Osteoblast (primary cell): ENCODE data around the gene HHATL. TPM values are rescaled to one million over a fixed set of nuclear protein-coding genes. Genes with fewer than 3 reads are reported as not detected.

Source experiments
- DNase-seq: peaks from one replicate; pipeline ENCODE4 v3.0.0; 2011; ENCODE audit warnings: low spot score, mixed read lengths; ENCODE audit not compliant: insufficient read length; ENCODE audit errors: missing footprints
- H2AFZ ChIP-seq: 2 replicates; pipeline ENCODE4 v1.6.0; 2011; ENCODE audit warnings: mild to moderate bottlenecking, low read length
- H3K27ac ChIP-seq: 2 replicates; pipeline ENCODE4 v1.5.1; 2011; ENCODE audit warnings: mild to moderate bottlenecking, low read depth, low read length, moderate library complexity
- H3K27me3 ChIP-seq: 2 replicates; pipeline ENCODE4 v1.6.0; 2012; ENCODE audit warnings: mild to moderate bottlenecking, control low read depth, inconsistent platforms, low read length, moderate library complexity; ENCODE audit not compliant: insufficient read depth
- H3K36me3 ChIP-seq: 2 replicates; pipeline ENCODE4 v1.5.1; 2011; ENCODE audit warnings: mild to moderate bottlenecking, low read length, control low read depth, moderate library complexity; ENCODE audit not compliant: insufficient read depth
- H3K4me1 ChIP-seq: 2 replicates; pipeline ENCODE4 v1.5.1; 2011; ENCODE audit warnings: mild to moderate bottlenecking, low read length, control low read depth, moderate library complexity; ENCODE audit not compliant: insufficient read depth
- H3K4me2 ChIP-seq: 2 replicates; pipeline ENCODE4 v1.6.0; 2011; ENCODE audit warnings: mild to moderate bottlenecking, low read length; ENCODE audit not compliant: insufficient read depth
- H3K4me3 ChIP-seq: fragments of 200-600 bp; sonication (generic); 3 replicates; pipeline ENCODE4 v1.5.1; 2012; ENCODE audit warnings: mild to moderate bottlenecking, low read length, inconsistent platforms; ENCODE audit not compliant: insufficient read depth
- H3K79me2 ChIP-seq: 2 replicates; pipeline ENCODE4 v1.6.0; 2012; ENCODE audit warnings: mild to moderate bottlenecking, low read length, control low read depth, inconsistent platforms; ENCODE audit not compliant: insufficient read depth
- H3K9me3 ChIP-seq: 2 replicates; pipeline ENCODE4 v1.5.1; 2011; ENCODE audit warnings: low read depth, low read length, control low read depth
- H4K20me1 ChIP-seq: 2 replicates; pipeline ENCODE4 v1.6.0; 2012; ENCODE audit warnings: mild to moderate bottlenecking, low read length, control low read depth; ENCODE audit not compliant: insufficient read depth
- CTCF ChIP-seq: IDR thresholded peaks from 2 replicates; pipeline ENCODE4 v1.5.1; 2011; ENCODE audit warnings: mild to moderate bottlenecking, low read depth, low read length, moderate library complexity; ENCODE audit errors: extremely low read depth
- total RNA-seq: library from RNA; depleted of rRNA; stranded (reverse); fragments of >200 nt; gene quantifications from 2 replicates; pipeline ENCODE4 v1.2.3, GENCODE V29; 2012

The HHATL gene
- total RNA-seq, 1 donor = not detected

GRCh38 chr3:42651248-42652091 lies 51.1 kb downstream of the HHATL start:
- DNase-seq = peak; percentile 97
- peaks cover 49% of the 10 kb centered on the region for H4K20me1 ChIP-seq
- H3K27ac ChIP-seq = peak overlapping the region; percentile 86
- H3K4me1 ChIP-seq = peaks cover 63% of the 10 kb centered on the region
- peaks cover 69% of the 10 kb centered on the region for H3K79me2 ChIP-seq
- H3K36me3 ChIP-seq = peaks cover 29% of the 10 kb centered on the region
- no peaks in the 10 kb centered on the region for H3K9me3 ChIP-seq
- no peaks in the 10 kb centered on the region for H3K27me3 ChIP-seq
- TF ChIP-seq CTCF = no peak
- peak overlapping the region; percentile 32 for H2AFZ ChIP-seq
- H3K4me3 ChIP-seq = peak overlapping the region; percentile 90
- H3K4me2 ChIP-seq = peak overlapping the region; percentile 95

GRCh38 chr3:42649783-42650182 lies 52.8 kb downstream of the HHATL start:
- no peaks in the 10 kb centered on the region for H3K9me3 ChIP-seq
- no peak for TF ChIP-seq CTCF
- no peak overlapping the region for H3K4me2 ChIP-seq
- H4K20me1 ChIP-seq = peaks cover 36% of the 10 kb centered on the region
- no peak for DNase-seq
- no peak overlapping the region for H3K4me3 ChIP-seq
- H3K27ac ChIP-seq = no peak overlapping the region
- H3K79me2 ChIP-seq = peaks cover 57% of the 10 kb centered on the region
- no peaks in the 10 kb centered on the region for H3K27me3 ChIP-seq
- no peak overlapping the region for H2AFZ ChIP-seq
- H3K36me3 ChIP-seq = peaks cover 45% of the 10 kb centered on the region
- H3K4me1 ChIP-seq = peaks cover 47% of the 10 kb centered on the region

GRCh38 chr3:42649006-42649405 lies 53.6 kb downstream of the HHATL start:
- no peak overlapping the region for H3K27ac ChIP-seq
- no peak overlapping the region for H3K4me3 ChIP-seq
- H3K4me2 ChIP-seq = no peak overlapping the region
- H3K4me1 ChIP-seq = peaks cover 46% of the 10 kb centered on the region
- no peak for DNase-seq
- TF ChIP-seq CTCF = no peak
- peaks cover 36% of the 10 kb centered on the region for H4K20me1 ChIP-seq
- H3K9me3 ChIP-seq = no peaks in the 10 kb centered on the region
- H3K27me3 ChIP-seq = no peaks in the 10 kb centered on the region
- H3K79me2 ChIP-seq = peaks cover 58% of the 10 kb centered on the region
- H3K36me3 ChIP-seq = peaks cover 53% of the 10 kb centered on the region
- no peak overlapping the region for H2AFZ ChIP-seq

- no peak overlapping the region for H3K27ac ChIP-seq
- TF ChIP-seq CTCF = no peak
These were observed 54.7 kb downstream of the HHATL start for GRCh38 chr3:42647821-42648459.

More at GRCh38 chr3:42647821-42648459, 54.7 kb downstream of the HHATL start:
- no peaks in the 10 kb centered on the region for H3K27me3 ChIP-seq
- H3K36me3 ChIP-seq = peaks cover 63% of the 10 kb centered on the region
- no peak overlapping the region for H3K4me3 ChIP-seq
- DNase-seq = no peak
- peaks cover 58% of the 10 kb centered on the region for H3K79me2 ChIP-seq
- H4K20me1 ChIP-seq = peaks cover 39% of the 10 kb centered on the region
- no peak overlapping the region for H2AFZ ChIP-seq
- H3K4me2 ChIP-seq = no peak overlapping the region
- H3K9me3 ChIP-seq = no peaks in the 10 kb centered on the region
- H3K4me1 ChIP-seq = peaks cover 38% of the 10 kb centered on the region
